ENCODE data around the gene KRT23.
A peak's percentile ranks its signal among the peaks of the same experiment; 100 is the strongest.
"Not testable (repeated sequence)": the region's sequence is repeated elsewhere in the genome, so short reads cannot be mapped to it uniquely, and the experiment has no call there.

The KRT23 gene

GRCh38 chr17:40947929-40948328, 10.5 kb upstream of the KRT23 start:
- no peak for DNase-seq

DNA sequence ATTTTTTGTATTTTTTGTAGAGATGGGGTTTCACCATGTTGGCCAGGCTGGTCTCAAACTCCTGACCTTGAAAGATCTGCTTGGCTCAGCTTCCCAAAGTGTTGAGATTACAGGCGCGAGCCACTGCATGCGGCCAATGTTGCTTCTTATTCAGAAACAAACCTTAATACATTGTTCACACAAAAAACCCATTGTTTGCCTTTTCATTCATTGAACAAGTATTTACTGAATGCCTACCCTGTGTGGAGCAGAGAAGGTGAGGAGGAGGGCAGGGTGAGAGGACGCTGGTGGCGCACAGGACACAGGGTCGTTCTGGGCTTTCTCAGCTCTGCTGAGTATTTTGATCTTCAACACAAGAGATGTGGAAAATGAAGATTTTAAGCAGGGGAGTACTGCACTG, 8.0 kb upstream of the KRT23 start:
- DNase-seq = no peak

- no peak for DNase-seq
Observed at GRCh38 chr17:40944531-40944930, 7.1 kb upstream of the KRT23 start.

GRCh38 chr17:40942553-40942952, 5.1 kb upstream of the KRT23 start:
- no peak for DNase-seq

DNA sequence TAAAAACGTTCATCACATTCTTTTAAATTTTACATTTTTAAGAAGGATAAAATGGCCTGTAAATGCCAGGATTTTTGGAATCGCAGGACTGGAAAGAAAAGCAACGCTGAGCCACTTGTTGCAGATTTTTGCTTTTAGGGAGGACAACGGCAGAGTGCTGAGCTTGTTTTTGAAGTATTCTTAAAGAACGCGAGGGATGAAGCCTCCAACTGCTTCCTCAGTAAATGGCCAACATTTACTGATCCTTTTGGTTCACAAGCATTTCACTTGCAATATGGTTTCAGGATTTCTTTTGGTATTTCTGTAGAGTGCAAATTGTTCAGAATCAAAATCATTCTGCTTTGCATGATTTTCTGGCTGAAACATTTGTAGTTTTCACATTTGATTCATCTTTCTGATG, 2.8 kb upstream of the KRT23 start:
- DNase-seq = no peak

- no peak for DNase-seq
Observed at GRCh38 chr17:40938981-40939380, 1.5 kb upstream of the KRT23 start.

DNA sequence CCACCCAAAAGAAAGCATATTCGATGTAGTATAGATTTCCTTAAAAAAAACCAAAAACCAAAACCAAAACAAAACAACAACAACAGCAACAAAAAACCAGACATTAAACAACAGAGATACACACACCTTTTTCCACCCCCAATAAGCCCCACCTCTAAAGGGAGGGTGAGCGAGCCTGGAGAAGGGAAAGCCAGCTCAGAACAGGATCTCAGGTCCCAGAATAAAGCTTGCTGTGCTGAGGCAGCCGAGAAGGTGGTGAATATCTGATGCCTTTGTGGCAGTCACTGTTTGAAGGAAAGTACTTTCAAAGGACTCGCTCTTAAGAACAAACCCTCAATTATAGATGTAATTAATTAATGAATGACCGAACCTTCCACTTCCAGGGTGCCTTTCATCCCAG, 470 bp downstream of the KRT23 start:
- no peak for DNase-seq

DNA sequence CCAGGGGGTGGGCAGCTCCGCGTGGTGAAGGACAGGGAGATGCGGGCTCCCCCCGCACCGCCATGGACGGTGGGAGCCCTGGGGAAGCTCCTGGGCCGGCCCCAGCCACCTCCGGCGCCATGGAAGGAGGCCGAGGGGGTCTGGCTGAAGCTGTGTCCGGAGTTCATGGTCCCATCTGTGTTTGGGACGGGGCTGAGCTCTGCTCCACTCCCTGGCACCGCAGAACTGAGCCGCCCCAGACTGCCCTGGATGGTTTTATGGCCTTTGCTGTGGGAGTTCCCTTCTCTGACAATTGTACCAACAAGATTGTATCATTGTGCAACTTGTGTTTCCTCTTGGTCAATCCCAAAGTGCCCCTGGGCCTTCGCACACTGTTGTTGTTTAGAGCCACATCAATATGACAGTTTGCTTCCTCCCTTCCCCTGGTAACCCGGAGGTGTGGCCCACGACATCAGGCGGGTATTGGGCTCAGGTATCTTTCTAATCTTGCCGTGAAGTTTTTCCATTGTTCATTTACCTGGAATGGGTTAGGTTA, 942 bp downstream of the KRT23 start:
- DNase-seq = no peak

DNA sequence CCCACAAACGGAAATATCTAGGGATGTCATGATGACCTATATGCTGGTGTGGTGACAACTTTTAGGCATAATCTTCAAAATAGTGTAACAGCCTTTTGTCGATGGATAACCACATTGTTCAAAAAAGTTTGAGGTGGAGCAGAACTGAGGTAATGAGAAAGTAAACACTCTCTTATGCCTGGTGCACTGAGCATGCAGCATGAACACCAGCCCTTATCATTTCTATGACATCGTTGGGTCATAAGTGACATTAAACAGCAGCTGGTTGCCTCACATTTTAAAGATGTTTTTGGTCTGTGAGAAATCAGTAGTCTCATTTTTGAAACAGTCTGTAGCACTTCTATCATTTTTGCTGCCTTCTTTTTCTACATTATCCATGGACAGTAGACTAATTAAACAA, 1.8 kb downstream of the KRT23 start:
- DNase-seq = no peak

- no peak for DNase-seq
Observed at GRCh38 chr17:40932608-40933007, 4.8 kb downstream of the KRT23 start.

GRCh38 chr17:40931311-40931710, 6.1 kb downstream of the KRT23 start:
- no peak for DNase-seq

DNA sequence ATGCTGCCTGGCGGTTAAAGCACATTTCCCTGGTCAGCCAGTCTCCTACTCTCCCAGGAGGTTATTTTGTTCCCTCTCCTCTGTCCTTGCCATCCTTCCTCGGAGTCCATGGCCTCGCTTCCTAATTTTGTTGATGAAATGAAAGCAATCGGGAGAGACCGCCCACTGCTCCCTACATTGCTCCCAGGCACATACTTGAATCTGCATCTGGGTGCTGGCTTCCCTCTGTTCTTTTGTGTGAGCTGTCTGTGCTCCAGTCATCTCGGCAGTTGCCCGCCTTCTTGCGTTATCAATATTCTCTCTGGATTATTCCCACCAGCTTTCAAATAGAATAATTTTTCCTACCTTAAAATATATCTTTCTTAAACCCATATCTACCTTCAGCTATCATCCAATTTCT, 11.1 kb downstream of the KRT23 start:
- DNase-seq = no peak

GRCh38 chr17:40922239-40922638, 15.2 kb downstream of the KRT23 start:
- no peak for DNase-seq

- DNase-seq = no peak
Observed at GRCh38 chr17:40921026-40921425, 16.4 kb downstream of the KRT23 start.

DNA sequence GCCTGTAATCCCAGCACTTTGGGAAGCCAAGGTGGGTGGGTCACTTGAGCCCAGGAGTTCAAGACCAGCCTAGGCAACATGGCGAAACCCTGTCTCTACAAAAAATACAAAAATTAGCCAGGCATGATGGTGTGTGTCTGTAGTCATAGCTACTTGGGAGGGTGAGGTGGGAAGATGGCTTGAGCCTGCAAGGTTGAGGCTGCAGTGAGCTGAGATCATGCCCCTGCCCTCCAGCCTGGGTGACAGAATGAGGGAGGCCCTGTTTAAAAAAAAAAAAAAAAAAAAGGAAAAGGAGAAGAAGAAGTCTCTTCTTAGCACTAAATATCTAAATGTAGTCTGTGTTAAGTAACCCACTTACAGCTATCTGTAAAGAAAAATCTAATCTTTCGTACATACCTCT, 20.3 kb downstream of the KRT23 start:
- not testable (repeated sequence) for DNase-seq

DNA sequence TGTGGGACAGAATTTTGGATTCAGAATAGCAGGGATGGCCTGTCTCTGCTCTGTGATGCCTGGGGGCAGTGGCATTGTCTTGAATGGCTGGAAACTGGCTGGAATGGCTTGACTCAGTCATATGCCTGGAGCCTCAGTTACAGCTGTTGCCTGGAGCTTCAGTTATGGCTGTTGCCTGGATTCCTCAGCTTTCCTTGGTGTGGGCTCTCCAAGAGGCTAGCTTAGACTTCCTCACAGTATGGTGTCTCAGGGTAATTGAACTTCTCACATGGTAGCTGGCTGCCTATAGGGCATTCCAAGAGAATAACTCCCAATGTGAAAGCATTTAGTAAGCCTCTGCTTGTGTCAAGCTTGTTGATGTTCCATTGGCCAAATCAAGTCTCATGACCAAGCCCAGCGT, 21.1 kb downstream of the KRT23 start:
- no peak for DNase-seq

- no peak for DNase-seq
Observed at GRCh38 chr17:40915721-40916256, 21.7 kb downstream of the KRT23 start.

- no peak for DNase-seq
Observed at GRCh38 chr17:40915199-40915661, 22.2 kb downstream of the KRT23 start.

- DNase-seq = no peak
Observed at GRCh38 chr17:40914075-40914855, 23.2 kb downstream of the KRT23 start.

DNA sequence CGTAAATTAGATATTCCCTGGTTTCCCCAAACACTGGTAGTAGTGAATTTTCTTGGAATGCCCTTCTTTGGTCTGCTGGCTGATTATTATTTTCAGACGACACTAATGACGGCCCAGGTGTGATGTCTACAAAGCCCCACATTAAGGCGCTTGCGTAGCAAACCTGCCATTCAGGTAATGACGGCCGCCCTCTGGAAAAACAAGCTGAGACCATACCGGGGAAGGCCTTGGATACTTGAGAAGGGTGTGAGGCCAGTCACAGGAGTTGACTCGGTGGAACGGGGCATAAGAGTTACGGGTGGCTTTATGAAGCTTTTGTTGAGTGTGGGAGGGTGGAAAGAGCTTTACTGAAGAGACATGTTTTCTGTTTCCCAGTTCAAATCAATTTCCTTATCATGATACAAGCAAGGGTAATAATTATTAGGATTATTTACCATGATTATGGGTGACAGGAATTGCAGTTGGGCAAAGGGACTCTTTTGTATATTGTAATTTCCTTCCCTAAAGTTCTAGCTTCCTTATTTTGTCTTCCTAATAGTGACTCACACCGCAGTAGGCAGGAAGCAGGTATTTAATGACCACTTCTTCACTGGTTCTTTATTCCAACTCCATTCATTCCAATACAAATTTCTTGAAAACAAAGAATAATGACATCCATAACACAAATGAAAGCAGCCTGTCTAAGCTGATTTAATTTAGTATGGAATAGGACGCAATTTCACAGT, 24.8 kb downstream of the KRT23 start:
- DNase-seq = no peak

DNA sequence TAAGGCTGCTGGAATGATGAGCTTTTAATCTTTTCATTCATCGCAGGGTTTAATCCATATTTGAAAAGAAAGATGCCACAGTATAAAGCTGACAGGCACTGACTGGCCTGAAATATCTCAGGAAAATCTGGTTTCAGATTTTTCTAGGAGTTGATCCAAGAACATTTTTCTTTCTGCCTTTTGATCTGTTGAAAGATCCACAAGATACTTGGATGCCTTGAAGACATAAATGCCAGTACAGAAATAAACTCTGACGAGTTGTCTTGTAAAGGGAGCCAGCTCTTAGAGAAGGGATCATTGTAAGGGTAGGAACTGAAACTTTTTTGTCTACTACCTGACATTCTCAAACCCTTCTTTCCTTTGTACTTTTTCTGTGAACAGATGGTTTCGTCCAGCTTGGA, 27.0 kb downstream of the KRT23 start:
- no peak for DNase-seq

DNA sequence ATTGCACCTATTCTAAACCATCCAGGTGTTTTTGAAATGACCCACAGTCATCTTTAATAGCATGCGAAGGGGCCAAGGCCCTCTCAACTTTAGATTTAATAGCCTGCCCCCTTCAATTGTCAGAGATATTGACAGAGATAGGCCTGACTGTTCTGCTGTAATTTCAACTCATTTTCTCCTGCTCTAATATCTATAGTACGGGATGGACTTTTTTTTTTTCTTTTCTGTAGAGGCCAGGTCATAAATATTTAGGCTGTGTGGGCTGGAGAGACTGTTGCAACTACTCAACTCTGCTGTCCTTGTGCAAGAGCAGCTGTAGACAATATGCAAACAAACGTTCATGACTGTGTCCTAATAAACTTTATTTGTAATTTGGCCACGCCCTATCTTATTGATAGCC, 27.7 kb downstream of the KRT23 start:
- DNase-seq = no peak

DNA sequence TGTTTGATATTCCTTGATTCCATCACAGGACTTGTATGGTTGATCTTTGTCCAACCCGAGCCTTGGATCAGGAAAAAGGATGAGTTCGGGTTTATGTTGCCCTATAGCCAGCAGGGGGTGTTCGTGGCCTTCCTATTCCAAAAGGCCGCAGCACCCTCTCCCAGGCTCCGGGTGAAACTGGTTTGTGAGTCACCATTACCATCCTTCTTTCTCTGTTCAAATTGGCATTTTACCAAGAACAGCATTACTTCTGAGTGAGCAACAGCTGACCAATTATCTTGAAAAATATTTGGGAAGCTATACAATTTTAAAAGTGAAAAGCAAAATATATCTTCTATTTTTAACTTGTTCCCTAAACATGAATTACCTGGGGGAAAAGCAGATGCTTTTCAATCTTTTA, 28.1 kb downstream of the KRT23 start:
- peak; percentile 62 for DNase-seq

DNA sequence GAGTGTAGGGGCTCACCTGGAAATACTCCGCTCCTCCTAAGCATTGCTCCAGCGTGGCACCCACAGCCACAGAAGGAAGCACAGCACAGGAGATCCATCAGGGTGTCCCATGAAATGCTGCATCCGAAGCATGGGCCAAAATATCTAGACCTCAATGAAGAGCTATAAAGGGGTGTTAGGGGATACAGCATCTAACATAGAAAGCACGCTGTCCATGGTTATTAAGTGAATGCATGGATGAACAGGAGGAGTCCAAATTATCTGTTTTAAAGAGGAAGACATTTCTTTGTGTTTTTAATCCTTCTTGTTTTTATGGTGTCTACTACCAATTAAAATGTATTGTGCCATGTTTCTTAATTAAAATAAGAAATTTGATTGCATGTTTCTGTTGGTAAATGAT, 30.8 kb downstream of the KRT23 start:
- DNase-seq = no peak
